Neural progenitor cell (in vitro differentiated cells): Measurements from ENCODE around the gene CHMP1B. TPM values are rescaled to one million over a fixed set of nuclear protein-coding genes. Genes with fewer than 3 reads are reported as not detected.
A peak's percentile ranks its signal among the peaks of the same experiment; 100 is the strongest.
"Not testable (repeated sequence)": the region's sequence is repeated elsewhere in the genome, so short reads cannot be mapped to it uniquely, and the experiment has no call there.

Source experiments
- DNase-seq: peaks from one replicate; pipeline ENCODE4 v3.0.0-alpha.2; 2016; ENCODE audit warnings: low spot score
- H2AFZ ChIP-seq: fragments of 200-600 bp; sonication (generic); replicated peaks from 2 replicates; pipeline ENCODE4 v1.6.1; 2016; ENCODE audit warnings: antibody characterized with exemption
- H3F3A ChIP-seq: fragments of 200-600 bp; sonication (generic); 2 replicates; pipeline ENCODE4 v1.6.1; 2016; ENCODE audit warnings: antibody characterized with exemption, low read depth
- H3K27ac ChIP-seq: fragments of 200-600 bp; sonication (generic); 2 replicates; pipeline ENCODE4 v1.5.1; 2016; ENCODE audit warnings: mild to moderate bottlenecking
- H3K27me3 ChIP-seq: fragments of 200-600 bp; sonication (generic); 2 replicates; pipeline ENCODE4 v1.6.1; 2016; ENCODE audit warnings: mild to moderate bottlenecking, moderate library complexity
- H3K36me3 ChIP-seq: fragments of 200-600 bp; sonication (generic); 2 replicates; pipeline ENCODE4 v1.5.1; 2016
- H3K4me1 ChIP-seq: fragments of 200-600 bp; sonication (generic); 2 replicates; pipeline ENCODE4 v1.6.1; 2016; ENCODE audit warnings: mixed run types
- H3K4me2 ChIP-seq: fragments of 200-600 bp; sonication (generic); 2 replicates; pipeline ENCODE4 v1.6.1; 2016
- H3K4me3 ChIP-seq: fragments of 200-600 bp; sonication (generic); 2 replicates; pipeline ENCODE4 v1.5.1; 2016
- H3K79me2 ChIP-seq: fragments of 200-600 bp; sonication (generic); 2 replicates; pipeline ENCODE4 v1.6.1; 2016; ENCODE audit warnings: low read depth
- H3K9ac ChIP-seq: fragments of 200-600 bp; sonication (generic); 2 replicates; pipeline ENCODE4 v1.6.1; 2016
- H3K9me3 ChIP-seq: fragments of 200-600 bp; sonication (generic); 2 replicates; pipeline ENCODE4 v1.5.1; 2016; ENCODE audit warnings: low read depth
- H4K20me1 ChIP-seq: fragments of 200-600 bp; sonication (generic); 2 replicates; pipeline ENCODE4 v1.6.1; 2016; ENCODE audit warnings: low read depth
- H3K27ac Mint-ChIP-seq: 3 replicates; pipeline ENCODE4 v1.8.0; 2021; ENCODE audit warnings: mixed read lengths
- H3K27me3 Mint-ChIP-seq: 2 replicates; pipeline ENCODE4 v1.8.0; 2022; ENCODE audit warnings: low read depth, mild to moderate bottlenecking, inconsistent platforms, moderate library complexity, mixed read lengths; ENCODE audit not compliant: insufficient read depth
- H3K36me3 Mint-ChIP-seq: 3 replicates; pipeline ENCODE4 v1.8.0; 2021; ENCODE audit warnings: mixed read lengths
- H3K4me1 Mint-ChIP-seq: 3 replicates; pipeline ENCODE4 v1.8.0; 2021; ENCODE audit warnings: mixed read lengths
- H3K4me3 Mint-ChIP-seq: 3 replicates; pipeline ENCODE4 v1.8.0; 2021; ENCODE audit warnings: mild to moderate bottlenecking, moderate library complexity, mixed read lengths
- H3K9me3 Mint-ChIP-seq: 3 replicates; pipeline ENCODE4 v1.8.0; 2020; ENCODE audit warnings: mixed read lengths
- EZH2 ChIP-seq: fragments of 200-600 bp; sonication (generic); IDR thresholded peaks from 2 replicates; pipeline ENCODE4 v1.6.1; 2017; ENCODE audit warnings: antibody characterized with exemption, mild to moderate bottlenecking, moderate library complexity
- EZH2phosphoT487 ChIP-seq: fragments of 200-600 bp; sonication (generic); IDR thresholded peaks from 2 replicates; pipeline ENCODE4 v1.6.1; 2017; ENCODE audit warnings: antibody characterized with exemption
- total RNA-seq: library from RNA; depleted of rRNA; stranded (reverse); fragments of >200 nt; gene quantifications from 2 replicates; pipeline ENCODE4 v1.2.3, GENCODE V29; 2015; ENCODE audit warnings: low replicate concordance
- TF ChIP-seq, protein P1 (sequence below): fragments of 200-600 bp; sonication (generic); IDR thresholded peaks from 2 replicates; pipeline ENCODE4 v1.5.1; 2017; ENCODE audit warnings: antibody characterized with exemption, mild to moderate bottlenecking

The CHMP1B gene
- total RNA-seq, 1 donor from 2014 or later: 62.9 TPM

DNA sequence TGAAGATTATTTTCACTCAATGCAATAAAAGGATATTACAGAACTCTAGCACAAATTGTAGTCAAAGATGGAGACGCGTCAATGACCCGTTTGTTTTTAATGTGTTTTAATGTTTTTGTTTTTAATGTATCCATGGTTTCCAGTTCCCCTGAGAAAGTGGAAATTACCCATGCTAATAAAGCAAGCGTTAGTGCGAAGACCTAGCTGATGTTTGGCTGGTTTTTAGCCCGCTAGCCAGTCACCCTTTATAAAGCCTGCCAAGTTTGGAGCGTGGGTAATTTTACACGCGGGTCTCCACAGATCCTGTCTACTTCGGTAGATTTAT, 430 bp upstream of the CHMP1B start:
- Histone ChIP-seq H2AFZ (peak overlapping the region; percentile 89), H3K9me3 (no peaks in the 10 kb centered on the region), H3K36me3 (no peaks in the 10 kb centered on the region), H3K4me3 (peak overlapping the region; percentile 99), H3K27me3 (no peaks in the 10 kb centered on the region), H3K79me2 (peaks cover 37% of the 10 kb centered on the region), H3F3A (peaks cover 21% of the 10 kb centered on the region), H4K20me1 (peaks cover 18% of the 10 kb centered on the region), H3K4me1 (peaks cover 20% of the 10 kb centered on the region), H3K9ac (no peak overlapping the region), H3K4me2 (peak overlapping the region; percentile 98), H3K27ac (no peak overlapping the region)
- TF ChIP-seq EZH2phosphoT487: no peak
- TF ChIP-seq EZH2: no peak
- TF ChIP-seq, protein P1, sequence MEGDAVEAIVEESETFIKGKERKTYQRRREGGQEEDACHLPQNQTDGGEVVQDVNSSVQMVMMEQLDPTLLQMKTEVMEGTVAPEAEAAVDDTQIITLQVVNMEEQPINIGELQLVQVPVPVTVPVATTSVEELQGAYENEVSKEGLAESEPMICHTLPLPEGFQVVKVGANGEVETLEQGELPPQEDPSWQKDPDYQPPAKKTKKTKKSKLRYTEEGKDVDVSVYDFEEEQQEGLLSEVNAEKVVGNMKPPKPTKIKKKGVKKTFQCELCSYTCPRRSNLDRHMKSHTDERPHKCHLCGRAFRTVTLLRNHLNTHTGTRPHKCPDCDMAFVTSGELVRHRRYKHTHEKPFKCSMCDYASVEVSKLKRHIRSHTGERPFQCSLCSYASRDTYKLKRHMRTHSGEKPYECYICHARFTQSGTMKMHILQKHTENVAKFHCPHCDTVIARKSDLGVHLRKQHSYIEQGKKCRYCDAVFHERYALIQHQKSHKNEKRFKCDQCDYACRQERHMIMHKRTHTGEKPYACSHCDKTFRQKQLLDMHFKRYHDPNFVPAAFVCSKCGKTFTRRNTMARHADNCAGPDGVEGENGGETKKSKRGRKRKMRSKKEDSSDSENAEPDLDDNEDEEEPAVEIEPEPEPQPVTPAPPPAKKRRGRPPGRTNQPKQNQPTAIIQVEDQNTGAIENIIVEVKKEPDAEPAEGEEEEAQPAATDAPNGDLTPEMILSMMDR: no peak
- no peaks in the 10 kb centered on the region for H3K9me3 Mint-ChIP-seq
- peaks cover 38% of the 10 kb centered on the region for H3K4me1 Mint-ChIP-seq
- peaks cover 2% of the 10 kb centered on the region for H3K27me3 Mint-ChIP-seq
- H3K36me3 Mint-ChIP-seq: peaks cover 2% of the 10 kb centered on the region
- peak overlapping the region; percentile 87 for H3K27ac Mint-ChIP-seq
- no peak for DNase-seq
- peak overlapping the region; percentile 100 for H3K4me3 Mint-ChIP-seq

- H3K4me1 ChIP-seq: peaks cover 22% of the 10 kb centered on the region
- H3K4me1 Mint-ChIP-seq: peaks cover 39% of the 10 kb centered on the region
- peaks cover 37% of the 10 kb centered on the region for H3K79me2 ChIP-seq
- no peaks in the 10 kb centered on the region for H3K27me3 ChIP-seq
- peak overlapping the region; percentile 80 for H2AFZ ChIP-seq
- H4K20me1 ChIP-seq: peaks cover 18% of the 10 kb centered on the region
- H3K27me3 Mint-ChIP-seq: peaks cover 2% of the 10 kb centered on the region
- H3K27ac ChIP-seq: peak overlapping the region; percentile 91
- peak overlapping the region; percentile 100 for H3K4me3 Mint-ChIP-seq
- peak overlapping the region; percentile 96 for H3K9ac ChIP-seq
- H3K4me3 ChIP-seq: peak overlapping the region; percentile 99
- no peak for TF ChIP-seq EZH2phosphoT487
- TF ChIP-seq, protein P1: no peak
- TF ChIP-seq EZH2: no peak
- no peaks in the 10 kb centered on the region for H3K36me3 ChIP-seq
- H3K36me3 Mint-ChIP-seq: peaks cover 2% of the 10 kb centered on the region
- H3K27ac Mint-ChIP-seq: peak overlapping the region; percentile 98
- peak; percentile 51 for DNase-seq
- H3K9me3 ChIP-seq: no peaks in the 10 kb centered on the region
- H3K4me2 ChIP-seq: peak overlapping the region; percentile 98
- H3F3A ChIP-seq: peaks cover 26% of the 10 kb centered on the region
- no peaks in the 10 kb centered on the region for H3K9me3 Mint-ChIP-seq
Observed at GRCh38 chr18:11851806-11852337, 659 bp downstream of the CHMP1B start.

DNA sequence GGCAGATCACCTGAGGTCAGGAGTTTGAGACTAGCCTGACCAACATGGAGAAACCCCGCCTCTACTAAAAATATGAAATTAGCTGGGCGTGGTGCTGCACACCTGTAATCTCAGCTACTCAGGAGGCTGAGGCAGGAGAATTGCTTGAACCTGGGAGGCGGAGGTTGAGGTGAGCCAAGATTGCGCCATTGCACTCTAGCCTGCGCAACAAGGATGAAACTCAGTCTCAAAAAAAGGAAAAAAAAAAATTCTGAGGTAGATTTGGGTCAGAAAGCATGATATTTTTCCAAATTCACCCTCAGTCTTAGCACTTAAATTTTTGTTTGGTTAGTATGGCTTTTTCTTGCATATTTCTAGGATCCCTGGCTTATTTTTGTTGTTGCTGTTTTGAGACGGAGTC, 3.3 kb downstream of the CHMP1B start:
- not testable (repeated sequence) for H3K27me3 Mint-ChIP-seq, H3K4me3 ChIP-seq, H3K9me3 ChIP-seq, H3K9me3 Mint-ChIP-seq, H3K27me3 ChIP-seq, DNase-seq, H3K4me2 ChIP-seq, H3K36me3 Mint-ChIP-seq, H3K9ac ChIP-seq, H3K36me3 ChIP-seq, H3K27ac ChIP-seq, H3K4me3 Mint-ChIP-seq, H2AFZ ChIP-seq, H3K27ac Mint-ChIP-seq
- H3K4me1 Mint-ChIP-seq: peaks cover 56% of the 10 kb centered on the region
- Histone ChIP-seq H3K79me2 (peaks cover 37% of the 10 kb centered on the region), H3F3A (peaks cover 26% of the 10 kb centered on the region), H3K4me1 (peaks cover 31% of the 10 kb centered on the region), H4K20me1 (peaks cover 18% of the 10 kb centered on the region)

- H2AFZ ChIP-seq: no peak overlapping the region
- TF ChIP-seq EZH2 (no peak), EZH2phosphoT487 (no peak)
- TF ChIP-seq, protein P1: no peak
- H3K4me1 Mint-ChIP-seq: peaks cover 39% of the 10 kb centered on the region
Observed at GRCh38 chr18:11857177-11857887, 6.1 kb downstream of the CHMP1B start.

More at GRCh38 chr18:11857177-11857887, 6.1 kb downstream of the CHMP1B start:
- Mint-ChIP-seq H3K27ac (peak overlapping the region; percentile 61), H3K4me3 (peak overlapping the region; percentile 51), H3K36me3 (no peaks in the 10 kb centered on the region), H3K9me3 (no peaks in the 10 kb centered on the region), H3K27me3 (peaks cover 7% of the 10 kb centered on the region)
- DNase-seq: peak; percentile 73
- Histone ChIP-seq H3K79me2 (peaks cover 25% of the 10 kb centered on the region), H3K36me3 (no peaks in the 10 kb centered on the region), H3K27me3 (no peaks in the 10 kb centered on the region), H3F3A (peaks cover 12% of the 10 kb centered on the region), H3K27ac (peak overlapping the region; percentile 60), H3K4me2 (peak overlapping the region; percentile 50), H3K4me1 (peaks cover 19% of the 10 kb centered on the region), H4K20me1 (peaks cover 15% of the 10 kb centered on the region), H3K9me3 (no peaks in the 10 kb centered on the region), H3K4me3 (peak overlapping the region; percentile 3), H3K9ac (no peak overlapping the region)
